Nucleus accumbens (tissue), 56 donors: ENCODE results near the gene EFCAB11.

Experiments
- DNase-seq, 56 donors: peaks; one replicate each; lab custom pipeline; 2025; lab: John Stamatoyannopoulos, UW

Gene EFCAB11

GRCh38 chr14:89828471-89829165 is 125.9 kb downstream of the EFCAB11 start:
- no peak for DNase-seq

GRCh38 chr14:89827265-89827664 is 127.3 kb downstream of the EFCAB11 start:
- no peak for DNase-seq

- DNase-seq = no peak
Measured at GRCh38 chr14:89826596-89826995, 127.9 kb downstream of the EFCAB11 start.

- no peak for DNase-seq
Measured at GRCh38 chr14:89823743-89824142, 130.8 kb downstream of the EFCAB11 start.

- no peak for DNase-seq
Measured at GRCh38 chr14:89814126-89814525, 140.4 kb downstream of the EFCAB11 start.

GRCh38 chr14:89813617-89814031 is 140.9 kb downstream of the EFCAB11 start:
- DNase-seq = no peak

- no peak for DNase-seq
Measured at GRCh38 chr14:89811954-89812575, 142.5 kb downstream of the EFCAB11 start.

GRCh38 chr14:89810101-89810500 is 144.4 kb downstream of the EFCAB11 start:
- DNase-seq = no peak

- DNase-seq = no peak
Measured at GRCh38 chr14:89807892-89808291, 146.6 kb downstream of the EFCAB11 start.

GRCh38 chr14:89807151-89807550 is 147.4 kb downstream of the EFCAB11 start:
- DNase-seq = no peak

GRCh38 chr14:89806451-89806850 is 148.1 kb downstream of the EFCAB11 start:
- no peak for DNase-seq

GRCh38 chr14:89805501-89805900 is 149.0 kb downstream of the EFCAB11 start:
- DNase-seq = no peak

- DNase-seq = no peak
Measured at GRCh38 chr14:89803542-89803941, 151.0 kb downstream of the EFCAB11 start.

GRCh38 chr14:89801136-89801535 is 153.4 kb downstream of the EFCAB11 start:
- no peak for DNase-seq

GRCh38 chr14:89798212-89798773 is 156.2 kb downstream of the EFCAB11 start:
- no peak for DNase-seq

- no peak for DNase-seq
Measured at GRCh38 chr14:89797148-89797547, 157.4 kb downstream of the EFCAB11 start.

GRCh38 chr14:89794096-89794495 is 160.4 kb downstream of the EFCAB11 start:
- no peak for DNase-seq

GRCh38 chr14:89793367-89793716 is 161.2 kb downstream of the EFCAB11 start:
- DNase-seq = no peak

GRCh38 chr14:89792489-89793366 is 161.8 kb downstream of the EFCAB11 start:
- DNase-seq = no peak

- no peak for DNase-seq
Measured at GRCh38 chr14:89787525-89787924, 167.0 kb downstream of the EFCAB11 start.

- no peak for DNase-seq
Measured at GRCh38 chr14:89781046-89781445, 173.5 kb downstream of the EFCAB11 start.
